T-helper 22 cell (primary cell): ENCODE results near the gene ZNF548.

Experiments used
- DNase-seq: peaks from one replicate; pipeline ENCODE4 v3.0.0-alpha.2; 2020; ENCODE audit warnings: low read depth

The ZNF548 gene

GRCh38 chr19:57398868-57399267 is 9.2 kb downstream of the ZNF548 start:
- DNase-seq = no peak

GRCh38 chr19:57403737-57404563 is 14.3 kb downstream of the ZNF548 start:
- DNase-seq = no peak

- peak; percentile 30 for DNase-seq
These were observed 17.0 kb downstream of the ZNF548 start for GRCh38 chr19:57406516-57407123.

GRCh38 chr19:57410877-57411671 is 21.4 kb downstream of the ZNF548 start, which contains the start of gene ZNF17:
Gene ZNF17, plus strand, starts transcription at chr19:57411161. Its CDS starts 2,455 bp downstream, at chr19:57413616.
- DNase-seq = peak; percentile 85

GRCh38 chr19:57419439-57419838 is 29.8 kb downstream of the ZNF548 start:
- no peak for DNase-seq

- no peak for DNase-seq
These were observed 31.4 kb downstream of the ZNF548 start for GRCh38 chr19:57421037-57421436.

GRCh38 chr19:57434386-57435061 is 44.9 kb downstream of the ZNF548 start:
- no peak for DNase-seq

- peak; percentile 94 for DNase-seq
These were observed 45.7 kb downstream of the ZNF548 start, which contains the start of gene ZNF749 for GRCh38 chr19:57435062-57435978. Gene ZNF749, plus strand, starts transcription at chr19:57435325. Its CDS starts 254 bp downstream, at chr19:57435579.

GRCh38 chr19:57436417-57436816 is 46.8 kb downstream of the ZNF548 start:
- no peak for DNase-seq

GRCh38 chr19:57437931-57438330 is 48.3 kb downstream of the ZNF548 start:
- DNase-seq = no peak

- DNase-seq = no peak
These were observed 49.3 kb downstream of the ZNF548 start for GRCh38 chr19:57438925-57439324.

- no peak for DNase-seq
These were observed 52.5 kb downstream of the ZNF548 start for GRCh38 chr19:57441979-57442752.

- no peak for DNase-seq
These were observed 53.6 kb downstream of the ZNF548 start for GRCh38 chr19:57443121-57443696.

GRCh38 chr19:57452307-57452706 is 62.7 kb downstream of the ZNF548 start:
- no peak for DNase-seq
